ENCODE results near the gene NF1.
A peak's percentile ranks its signal among the peaks of the same experiment; 100 is the strongest.

NF1 gene

DNA sequence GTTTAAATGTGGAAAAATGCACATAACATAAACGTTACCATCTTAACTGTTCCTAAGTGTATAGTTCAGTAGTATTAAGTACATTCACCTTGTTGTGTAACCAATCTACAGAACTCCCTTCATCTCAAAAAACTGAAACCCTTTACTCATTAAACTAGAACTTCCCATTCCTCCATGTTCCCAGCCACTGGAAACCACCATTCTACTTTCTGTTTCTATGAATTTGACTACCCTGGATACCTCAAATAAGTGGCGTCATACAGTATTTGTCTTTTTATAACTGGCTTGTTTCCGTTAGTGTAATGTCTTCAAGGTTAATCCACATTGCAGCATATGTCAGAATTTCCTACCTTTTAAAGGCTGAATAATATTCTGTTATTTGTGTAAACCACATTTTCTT is 38.2 kb downstream of the NF1 start:
- no peak overlapping the region for H3K27ac ChIP-seq
- TF ChIP-seq, protein P1, sequence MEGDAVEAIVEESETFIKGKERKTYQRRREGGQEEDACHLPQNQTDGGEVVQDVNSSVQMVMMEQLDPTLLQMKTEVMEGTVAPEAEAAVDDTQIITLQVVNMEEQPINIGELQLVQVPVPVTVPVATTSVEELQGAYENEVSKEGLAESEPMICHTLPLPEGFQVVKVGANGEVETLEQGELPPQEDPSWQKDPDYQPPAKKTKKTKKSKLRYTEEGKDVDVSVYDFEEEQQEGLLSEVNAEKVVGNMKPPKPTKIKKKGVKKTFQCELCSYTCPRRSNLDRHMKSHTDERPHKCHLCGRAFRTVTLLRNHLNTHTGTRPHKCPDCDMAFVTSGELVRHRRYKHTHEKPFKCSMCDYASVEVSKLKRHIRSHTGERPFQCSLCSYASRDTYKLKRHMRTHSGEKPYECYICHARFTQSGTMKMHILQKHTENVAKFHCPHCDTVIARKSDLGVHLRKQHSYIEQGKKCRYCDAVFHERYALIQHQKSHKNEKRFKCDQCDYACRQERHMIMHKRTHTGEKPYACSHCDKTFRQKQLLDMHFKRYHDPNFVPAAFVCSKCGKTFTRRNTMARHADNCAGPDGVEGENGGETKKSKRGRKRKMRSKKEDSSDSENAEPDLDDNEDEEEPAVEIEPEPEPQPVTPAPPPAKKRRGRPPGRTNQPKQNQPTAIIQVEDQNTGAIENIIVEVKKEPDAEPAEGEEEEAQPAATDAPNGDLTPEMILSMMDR (conservative IDR thresholded peaks at IDR 0.05), result no peak

DNA sequence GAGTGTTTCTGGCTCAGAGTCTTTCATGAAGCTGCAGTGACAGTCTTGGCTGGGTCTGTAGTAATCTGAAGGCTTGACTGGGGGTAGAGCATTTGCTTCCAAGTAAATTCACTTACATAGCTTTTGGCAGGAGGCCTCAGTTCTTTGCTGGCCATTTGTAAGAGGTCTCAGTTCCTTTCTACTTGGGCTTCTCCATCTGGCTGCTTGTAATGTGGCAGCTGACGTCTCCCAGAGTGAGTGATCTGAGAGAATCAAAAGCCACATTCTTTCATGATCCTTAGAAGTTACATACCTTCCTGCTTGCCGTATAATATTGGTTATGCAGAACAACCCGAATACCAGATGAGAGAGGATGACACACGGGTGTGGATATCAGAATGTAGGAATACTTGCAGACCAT is 39.8 kb downstream of the NF1 start:
- H3K27ac ChIP-seq, result no peak overlapping the region
- TF ChIP-seq, protein P1 (conservative IDR thresholded peaks at IDR 0.05), result no peak

DNA sequence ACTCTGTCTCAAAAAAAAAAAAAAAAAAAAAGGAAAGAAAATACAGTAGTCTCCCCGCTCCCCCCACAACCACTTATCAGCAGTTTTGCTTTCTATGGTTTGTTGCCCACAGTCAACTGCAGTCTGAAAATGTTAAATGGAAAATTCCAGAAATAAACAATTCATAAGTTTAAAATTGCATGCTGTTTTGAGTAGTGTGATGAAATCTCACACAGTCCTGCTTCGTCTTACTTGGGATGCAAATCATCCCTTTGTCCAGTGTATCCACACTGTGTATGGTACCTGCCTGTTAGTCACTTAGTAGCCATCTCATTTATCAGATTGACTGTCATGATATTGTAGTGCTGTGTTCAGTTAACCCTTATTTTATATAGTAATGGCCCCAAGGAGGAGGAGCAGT is 41.5 kb downstream of the NF1 start:
- no peak overlapping the region for H3K27ac ChIP-seq
- TF ChIP-seq, protein P1 (conservative IDR thresholded peaks at IDR 0.05), result no peak

DNA sequence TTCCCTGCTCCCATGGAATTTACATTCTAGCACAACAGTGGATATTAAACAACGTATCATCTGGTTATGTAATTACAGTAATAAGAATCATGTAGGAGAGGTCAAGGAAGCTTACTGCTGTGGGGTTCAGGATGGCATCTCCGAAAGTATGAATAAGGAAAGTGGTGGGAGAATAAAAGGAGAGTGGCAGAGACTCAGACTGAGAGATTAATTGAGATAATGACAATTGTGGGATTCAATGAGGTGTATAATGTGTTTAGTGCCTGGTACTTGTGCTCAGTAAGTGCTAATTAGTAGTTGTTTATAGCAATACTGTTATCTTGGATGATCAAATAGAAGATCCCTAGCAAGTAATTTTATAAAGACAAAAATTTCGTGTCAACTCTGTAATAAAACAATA is 45.3 kb downstream of the NF1 start:
- TF ChIP-seq, protein P1 (conservative IDR thresholded peaks at IDR 0.05), result no peak

DNA sequence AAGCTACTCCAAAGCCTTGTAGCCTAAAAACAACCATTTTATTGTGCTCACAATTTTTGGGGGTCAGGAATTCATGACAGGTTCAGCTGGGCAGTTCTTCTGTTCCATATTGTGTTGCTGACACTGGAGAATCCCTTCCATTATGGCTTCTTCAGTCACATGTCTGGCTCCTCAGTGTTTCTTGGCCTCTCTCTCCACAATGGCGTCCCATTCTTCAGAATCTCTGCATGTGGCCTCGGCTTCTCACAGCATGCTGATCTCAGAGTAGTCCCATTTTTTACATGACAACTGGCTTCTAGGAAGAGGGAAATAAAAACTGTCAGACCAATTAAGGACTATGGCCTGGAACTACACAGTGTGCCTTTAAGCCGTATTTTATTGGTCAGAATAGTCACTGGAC is 49.7 kb downstream of the NF1 start:
- H3K27ac ChIP-seq, result no peak overlapping the region
- TF ChIP-seq, protein P1 (conservative IDR thresholded peaks at IDR 0.05), result no peak

More for the DNA sequence above, 45.3 kb downstream of the NF1 start:
- no peak overlapping the region for H3K27ac ChIP-seq

DNA sequence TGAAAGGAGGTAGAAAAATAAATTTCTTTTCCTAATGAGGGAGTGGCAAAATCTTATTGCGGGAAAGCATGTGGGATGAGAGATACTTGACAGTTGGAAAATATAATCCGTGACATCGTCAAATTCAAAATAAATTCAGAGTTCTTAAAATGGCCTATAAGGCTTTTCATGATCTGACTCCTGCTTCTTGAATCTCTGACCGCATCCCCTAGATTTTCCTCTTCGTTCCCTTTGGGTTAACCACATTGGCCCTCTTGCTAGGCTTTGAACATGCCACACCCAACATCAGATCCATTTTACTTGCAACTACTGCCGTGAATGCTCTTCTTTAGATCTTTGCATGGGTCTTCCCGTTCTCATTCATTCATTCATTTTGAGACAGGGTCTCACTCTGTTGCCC is 50.1 kb downstream of the NF1 start:
- H3K27ac ChIP-seq, result no peak overlapping the region
- TF ChIP-seq, protein P1 (conservative IDR thresholded peaks at IDR 0.05), result no peak

DNA sequence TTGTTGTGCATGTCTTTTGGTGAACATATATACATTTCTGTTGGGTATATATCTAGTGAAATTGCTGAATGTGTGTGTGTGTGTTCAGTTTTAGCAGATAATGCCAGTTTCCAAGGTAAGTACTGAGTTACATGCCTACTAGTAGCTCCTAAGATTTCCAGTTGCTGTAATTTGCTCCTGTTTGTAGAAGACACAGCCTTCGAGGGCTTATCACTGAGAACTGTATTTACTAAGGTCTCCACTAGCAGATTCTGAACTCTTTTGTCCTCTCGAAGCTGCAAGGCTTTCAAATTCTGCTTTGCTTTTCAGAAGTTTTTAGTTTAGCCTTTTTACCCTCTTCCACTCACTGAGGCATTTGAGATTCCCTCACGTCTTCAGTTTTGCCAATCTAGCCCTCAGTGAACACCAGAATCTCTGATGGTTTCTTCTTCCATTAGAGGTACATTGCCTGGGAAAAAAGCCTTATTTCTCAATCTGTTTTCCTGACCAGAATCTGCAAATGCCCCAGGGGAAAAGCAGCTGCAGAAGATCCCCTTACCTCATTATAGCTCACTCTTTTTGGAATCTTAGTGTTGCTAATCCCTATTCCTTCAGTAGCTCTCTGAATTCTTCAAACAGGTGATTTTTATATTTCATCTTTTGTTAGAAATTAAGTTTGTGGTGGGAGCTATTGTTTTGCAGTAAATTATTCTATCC is 52.9 kb downstream of the NF1 start:
- TF ChIP-seq, protein P1 (conservative IDR thresholded peaks at IDR 0.05), result no peak
- H3K27ac ChIP-seq, result peak overlapping the region; percentile 36
